ENCODE data around the gene PGRMC2.

PGRMC2 gene

DNA sequence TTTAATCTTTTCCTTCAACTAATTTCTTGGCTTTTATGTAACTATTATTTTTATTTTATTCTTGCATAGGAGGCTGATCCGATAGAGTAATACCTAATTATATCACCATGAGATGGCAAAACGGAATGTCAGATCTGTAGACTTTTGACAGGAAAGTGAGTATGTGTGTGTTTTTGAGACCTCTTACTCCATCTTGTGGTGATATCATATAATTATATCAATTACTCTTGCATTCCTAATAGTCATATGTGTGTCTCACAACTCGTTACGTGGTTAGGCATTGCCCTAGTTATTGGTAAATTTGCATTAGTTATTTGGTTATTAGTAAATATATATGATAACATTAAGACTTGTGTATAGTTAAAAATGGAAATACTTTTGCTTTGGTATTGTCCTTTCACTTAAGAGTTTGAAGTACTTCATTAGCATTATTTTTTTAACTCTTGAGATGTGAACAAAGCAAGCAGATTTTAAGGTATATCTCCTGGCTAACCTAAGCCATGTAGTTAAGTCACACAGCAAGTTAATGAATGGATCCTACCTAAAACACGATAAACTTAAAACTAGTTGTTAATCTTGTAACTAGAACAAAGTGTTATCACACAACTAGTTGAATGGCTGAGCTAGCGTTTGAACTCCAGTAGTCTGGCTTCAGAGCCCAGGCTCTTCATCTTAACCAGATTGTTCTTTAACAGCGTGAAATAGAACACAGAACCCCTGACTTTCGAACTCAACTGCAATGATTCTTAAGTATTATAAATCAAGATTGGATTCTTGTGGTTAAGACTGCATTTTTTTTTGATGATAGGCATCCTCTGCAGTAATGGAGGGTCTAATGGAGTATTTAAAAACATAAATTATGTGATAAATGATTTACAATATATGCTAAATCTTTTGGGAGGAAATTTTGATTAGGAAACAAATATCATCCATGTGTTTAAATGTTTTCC is 67.1 kb downstream of the PGRMC2 start:
- DNase-seq (ENCODE audit: low read depth), result no peak

Data from activated gamma-delta T cell treated with anti-CD3 and anti-CD28 coated beads, Interleukin-2, amount 50 U/mL, for 16 hours (primary cell).